Measurements from ENCODE around the gene PTPN9. TPM values are rescaled to one million over a fixed set of nuclear protein-coding genes. Genes with fewer than 3 reads are reported as not detected.

The PTPN9 gene
- total and polyA plus RNA-seq, 2 of the 4 experiments (the other 2 are of a cell fraction) = 26.5 to 38.9 TPM

DNA sequence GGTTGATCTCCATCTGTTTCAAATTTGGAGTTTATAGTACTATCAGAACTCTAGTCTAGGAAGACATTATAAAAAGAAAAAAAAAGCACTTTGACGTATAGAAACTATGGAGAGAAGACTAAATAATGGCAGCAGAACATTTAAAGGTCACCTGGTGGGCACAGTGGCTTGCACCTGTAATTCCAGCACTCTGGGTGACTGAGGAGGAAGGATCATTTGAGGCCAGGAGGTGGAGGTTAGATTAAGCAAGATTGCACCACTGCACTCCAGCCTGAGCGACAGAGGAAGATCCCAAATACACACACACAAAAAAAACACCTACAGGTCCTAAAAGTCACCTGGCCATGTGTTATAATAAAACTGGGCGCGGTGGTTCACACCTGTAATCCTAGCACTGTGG, 141.4 kb downstream of the PTPN9 start:
- Histone ChIP-seq H2BK120ac (ENCODE audit: low read depth, low read length) (no peak overlapping the region), H2BK5ac (ENCODE audit: low read depth, low read length, poor library complexity, severe bottlenecking) (no peak overlapping the region), H3K56ac (ENCODE audit: extremely low read depth, insufficient read depth, low read length) (no peak overlapping the region), H3K9me3 (ENCODE audit: control insufficient read depth, insufficient read depth, low read length) (no peaks in the 10 kb centered on the region), H4K20me1 (ENCODE audit: insufficient read depth, low read length) (peaks cover 21% of the 10 kb centered on the region; the same call in 1 of the 2 replicates), H3K23ac (ENCODE audit: low read depth, low read length) (no peak overlapping the region), H3K18ac (ENCODE audit: low read depth, low read length) (no peak overlapping the region), H2AK5ac (ENCODE audit: low read depth, low read length) (no peak overlapping the region), H3K4me2 (ENCODE audit: low read depth, low read length) (no peak overlapping the region), H3K4me3 (ENCODE audit: insufficient read depth, low read depth, low read length) (no peak overlapping the region), H3K27ac (ENCODE audit: insufficient read depth, low read length) (no peak overlapping the region), H3K27me3 (ENCODE audit: control insufficient read depth, insufficient read depth, low read length) (no peaks in the 10 kb centered on the region), H4K5ac (ENCODE audit: low read depth, low read length) (no peak overlapping the region), H3K36me3 (ENCODE audit: control insufficient read depth, insufficient read depth, low read length) (peaks cover 5% of the 10 kb centered on the region; the same call in 1 of the 2 replicates), H4K91ac (ENCODE audit: insufficient read depth, low read depth, low read length) (no peak overlapping the region), H3K14ac (replicated peaks; ENCODE audit: low read depth, low read length) (no peak overlapping the region), H3K4ac (ENCODE audit: low read depth, low read length) (no peak overlapping the region), H3K79me1 (ENCODE audit: low read depth in 1 of 2, low read length in 2 of 2) (peaks cover 28 to 65% of the 10 kb centered on the region in 2 experiments), H3K9me1 (ENCODE audit: insufficient read depth, low read length) (peaks cover 3% of the 10 kb centered on the region), H2AK9ac (replicated peaks; ENCODE audit: low read depth, low read length, poor library complexity) (no peak overlapping the region), H2AFZ (replicated peaks; ENCODE audit: low read length, poor library complexity) (no peak overlapping the region), H4K8ac (ENCODE audit: low read depth in 2 of 2, low read length in 2 of 2) (no peak overlapping the region), H3K4me1 (ENCODE audit: control insufficient read depth, insufficient read depth, low read length) (no peaks in the 10 kb centered on the region), H2BK20ac (ENCODE audit: low read depth, low read length) (no peak overlapping the region), H3K9ac (ENCODE audit: low read depth, low read length) (no peak overlapping the region), H2BK15ac (ENCODE audit: low read depth, low read length) (no peak overlapping the region)
- ATAC-seq (ENCODE audit: low read depth) (no peak), DNase-seq (no peak)
- BruUV-seq (replicated peaks) = no TSS peak
- dilution Hi-C loops (cut with HindIII; ENCODE audit: low sequenced_read_pairs, unreplicated experiment) = no loop called here
- POLR2A ChIA-PET (ENCODE audit: unreplicated experiment) = no interaction called here
- TF ChIP-seq FOS (IDR thresholded peaks at IDR 0.05; ENCODE audit: low read depth, low read length) (no peak), CEBPB (IDR thresholded peaks at IDR 0.05; ENCODE audit: low read depth, low read length) (no peak), BHLHE40 (IDR thresholded peaks at IDR 0.05; ENCODE audit: low read depth, low read length) (no peak), NFE2L2 (IDR thresholded peaks at IDR 0.05; ENCODE audit: low read depth, low read length) (no peak), POLR2A (IDR thresholded peaks at IDR 0.05; ENCODE audit: low read depth, low read length) (no peak), RCOR1 (IDR thresholded peaks at IDR 0.05; ENCODE audit: insufficient replicate concordance, low read length) (no peak), MAZ (IDR thresholded peaks at IDR 0.05; ENCODE audit: borderline replicate concordance, low read depth, low read length) (no peak), RFX5 (IDR thresholded peaks at IDR 0.05; ENCODE audit: low read depth, low read length) (no peak), SMC3 (IDR thresholded peaks at IDR 0.05; ENCODE audit: low read depth, low read length) (no peak), CTCF (conservative IDR thresholded peaks at IDR 0.05; ENCODE audit: low read depth, low read length) (no peak), CHD1 (IDR thresholded peaks at IDR 0.05; ENCODE audit: low read depth, low read length) (no peak), RAD21 (IDR thresholded peaks at IDR 0.05; ENCODE audit: low read length) (no peak)
- TF ChIP-seq, protein P1, sequence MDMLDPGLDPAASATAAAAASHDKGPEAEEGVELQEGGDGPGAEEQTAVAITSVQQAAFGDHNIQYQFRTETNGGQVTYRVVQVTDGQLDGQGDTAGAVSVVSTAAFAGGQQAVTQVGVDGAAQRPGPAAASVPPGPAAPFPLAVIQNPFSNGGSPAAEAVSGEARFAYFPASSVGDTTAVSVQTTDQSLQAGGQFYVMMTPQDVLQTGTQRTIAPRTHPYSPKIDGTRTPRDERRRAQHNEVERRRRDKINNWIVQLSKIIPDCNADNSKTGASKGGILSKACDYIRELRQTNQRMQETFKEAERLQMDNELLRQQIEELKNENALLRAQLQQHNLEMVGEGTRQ (IDR thresholded peaks at IDR 0.05; ENCODE audit: low read depth, low read length) = no peak
- in situ Hi-C loops (cut with MboI; ENCODE audit: low sequenced_read_pairs) = no loop called here
- intact Hi-C loops (cut with micrococcal nuclease) = no loop called here
- no CpG with 5 or more reads among the region's 4 CpGs for WGBS, 2 experiments (ENCODE audit: extremely low coverage in 2 of 2, insufficient read length in 1 of 2)
- CTCF ChIA-PET = no interaction called here
